LoVo (cell line): Measurements from ENCODE around the gene ACOT4.
"Not testable (repeated sequence)": the region's sequence is repeated elsewhere in the genome, so short reads cannot be mapped to it uniquely, and the experiment has no call there.

Experiments used
- DNase-seq: peaks from one replicate; pipeline ENCODE4 v3.0.0-alpha.2; 2016; ENCODE audit warnings: low spot score

Gene ACOT4, protein sequence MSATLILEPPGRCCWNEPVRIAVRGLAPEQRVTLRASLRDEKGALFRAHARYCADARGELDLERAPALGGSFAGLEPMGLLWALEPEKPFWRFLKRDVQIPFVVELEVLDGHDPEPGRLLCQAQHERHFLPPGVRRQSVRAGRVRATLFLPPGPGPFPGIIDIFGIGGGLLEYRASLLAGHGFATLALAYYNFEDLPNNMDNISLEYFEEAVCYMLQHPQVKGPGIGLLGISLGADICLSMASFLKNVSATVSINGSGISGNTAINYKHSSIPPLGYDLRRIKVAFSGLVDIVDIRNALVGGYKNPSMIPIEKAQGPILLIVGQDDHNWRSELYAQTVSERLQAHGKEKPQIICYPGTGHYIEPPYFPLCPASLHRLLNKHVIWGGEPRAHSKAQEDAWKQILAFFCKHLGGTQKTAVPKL

DNA sequence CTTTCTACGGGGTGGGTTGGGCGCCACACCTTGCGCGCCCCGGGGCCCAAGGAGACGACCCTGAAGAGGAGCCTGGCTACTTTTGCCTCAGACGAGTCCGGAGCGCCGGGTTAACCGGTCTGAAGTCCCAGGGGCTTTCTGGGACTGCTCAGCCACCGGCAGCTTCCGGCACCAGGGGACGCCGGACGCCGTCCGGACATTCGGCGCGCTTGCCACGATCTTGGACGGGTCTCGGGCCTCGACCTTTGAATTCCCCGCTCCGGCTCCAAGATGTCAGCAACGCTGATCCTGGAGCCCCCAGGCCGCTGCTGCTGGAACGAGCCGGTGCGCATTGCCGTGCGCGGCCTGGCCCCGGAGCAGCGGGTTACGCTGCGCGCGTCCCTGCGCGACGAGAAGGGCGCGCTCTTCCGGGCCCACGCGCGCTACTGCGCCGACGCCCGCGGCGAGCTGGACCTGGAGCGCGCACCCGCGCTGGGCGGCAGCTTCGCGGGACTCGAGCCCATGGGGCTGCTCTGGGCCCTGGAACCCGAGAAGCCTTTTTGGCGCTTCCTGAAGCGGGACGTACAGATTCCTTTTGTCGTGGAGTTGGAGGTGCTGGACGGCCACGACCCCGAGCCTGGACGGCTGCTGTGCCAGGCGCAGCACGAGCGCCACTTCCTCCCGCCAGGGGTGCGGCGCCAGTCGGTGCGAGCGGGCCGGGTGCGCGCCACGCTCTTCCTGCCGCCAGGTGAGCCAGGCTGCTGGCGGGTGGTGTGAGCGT is at the start of gene ACOT4:
Gene ACOT4 (plus strand): TSS at position 184 of the 760 bp plus-strand sequence. CDS start 87 bp downstream, at position 271.
- no peak for DNase-seq

GRCh38 chr14:73542961-73543360 is 48.7 kb upstream of the ACOT4 start:
- DNase-seq = not testable (repeated sequence)

GRCh38 chr14:73545353-73545752 is 46.3 kb upstream of the ACOT4 start:
- not testable (repeated sequence) for DNase-seq

DNA sequence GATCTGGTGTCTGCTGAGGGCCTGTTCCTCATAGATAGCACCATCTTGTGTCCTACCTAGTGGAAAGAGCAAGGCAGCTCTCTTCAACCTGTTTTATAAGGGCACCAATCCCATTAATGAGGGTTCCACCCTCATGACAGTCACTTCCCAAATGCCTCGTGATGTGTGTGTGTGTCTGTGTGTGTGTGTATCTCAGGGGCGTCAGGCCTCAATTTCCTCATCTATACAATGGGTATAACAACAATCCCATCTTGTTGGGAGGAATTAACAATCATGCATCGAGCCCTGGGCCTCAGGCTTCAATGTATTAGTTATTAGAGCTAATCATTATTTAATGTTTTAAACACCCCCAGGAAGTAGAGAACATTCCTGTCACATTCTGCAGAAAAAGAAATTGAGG is 42.6 kb upstream of the ACOT4 start:
- not testable (repeated sequence) for DNase-seq

DNA sequence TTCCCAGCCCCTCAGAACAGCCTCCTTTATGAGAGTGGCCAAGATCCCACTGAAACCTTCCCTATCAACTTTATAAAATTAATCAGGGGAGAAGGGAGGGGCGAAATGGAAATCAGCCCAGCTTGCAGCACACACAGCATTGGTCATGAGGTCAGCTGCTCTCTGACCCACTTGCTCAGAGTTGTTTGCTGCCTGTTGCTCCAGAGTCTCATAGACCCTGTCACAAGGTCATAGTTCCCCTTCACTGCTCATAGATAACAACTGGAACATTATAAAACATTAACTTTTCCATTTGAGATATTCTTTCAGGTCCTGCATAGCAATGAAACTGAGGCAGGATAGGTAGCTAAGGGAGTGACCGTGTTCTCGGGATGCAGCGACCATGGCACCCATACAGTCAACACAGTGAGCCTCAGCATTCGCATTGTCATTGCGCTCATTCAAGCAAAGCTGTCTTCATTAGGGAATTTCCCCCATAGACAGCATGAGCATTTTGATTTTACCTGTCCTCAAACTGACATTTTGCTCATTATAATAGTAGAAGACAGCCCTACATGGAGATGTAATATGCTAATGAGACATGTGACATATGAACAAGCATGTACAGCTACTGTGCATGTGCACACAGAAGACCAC is 41.7 kb upstream of the ACOT4 start:
- DNase-seq = not testable (repeated sequence)

DNA sequence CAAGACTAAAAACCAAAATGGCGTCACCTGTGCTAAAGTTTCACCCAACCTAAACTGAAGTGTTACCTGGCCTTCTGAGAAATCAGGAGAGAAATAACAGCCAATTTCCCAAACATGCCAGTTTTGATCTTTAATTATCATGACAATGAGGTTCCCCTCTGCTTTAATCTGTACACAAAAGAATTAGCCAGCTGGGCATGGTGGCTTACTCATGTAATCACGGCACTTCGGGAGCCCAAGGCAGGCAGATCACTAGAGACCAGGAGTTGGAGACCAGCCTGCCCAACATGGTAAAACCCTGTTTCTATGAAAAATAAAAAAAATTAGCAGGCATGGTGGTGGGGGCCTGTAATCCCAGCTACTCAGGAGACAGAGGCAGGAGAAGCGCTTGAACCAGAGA is 37.8 kb upstream of the ACOT4 start:
- no peak for DNase-seq

DNA sequence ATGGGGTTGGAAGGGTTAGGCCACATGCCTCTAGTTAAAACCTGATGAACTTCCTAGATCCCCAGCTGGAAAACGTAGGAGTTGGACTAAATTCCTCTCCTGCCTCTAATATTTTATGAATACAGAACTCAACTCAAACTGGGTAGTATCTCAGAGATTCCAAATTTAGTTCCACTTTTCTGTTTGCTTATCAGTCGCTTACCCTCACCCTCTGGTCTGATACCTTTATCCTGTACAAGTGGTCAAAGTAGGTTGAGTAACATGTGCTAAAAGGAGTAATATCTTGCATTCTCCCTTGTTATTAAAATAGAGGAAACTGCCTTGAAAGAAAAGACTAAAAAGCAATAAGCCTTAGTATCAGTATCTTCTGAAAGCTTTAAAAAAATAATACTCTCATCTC is 34.5 kb upstream of the ACOT4 start:
- DNase-seq = not testable (repeated sequence)

GRCh38 chr14:73558238-73558637 is 33.4 kb upstream of the ACOT4 start:
- DNase-seq = not testable (repeated sequence)

GRCh38 chr14:73562256-73562655 is 29.4 kb upstream of the ACOT4 start:
- not testable (repeated sequence) for DNase-seq

GRCh38 chr14:73562696-73563095 is 29.0 kb upstream of the ACOT4 start:
- not testable (repeated sequence) for DNase-seq

- not testable (repeated sequence) for DNase-seq
These were observed 25.2 kb upstream of the ACOT4 start for GRCh38 chr14:73566431-73566830.

DNA sequence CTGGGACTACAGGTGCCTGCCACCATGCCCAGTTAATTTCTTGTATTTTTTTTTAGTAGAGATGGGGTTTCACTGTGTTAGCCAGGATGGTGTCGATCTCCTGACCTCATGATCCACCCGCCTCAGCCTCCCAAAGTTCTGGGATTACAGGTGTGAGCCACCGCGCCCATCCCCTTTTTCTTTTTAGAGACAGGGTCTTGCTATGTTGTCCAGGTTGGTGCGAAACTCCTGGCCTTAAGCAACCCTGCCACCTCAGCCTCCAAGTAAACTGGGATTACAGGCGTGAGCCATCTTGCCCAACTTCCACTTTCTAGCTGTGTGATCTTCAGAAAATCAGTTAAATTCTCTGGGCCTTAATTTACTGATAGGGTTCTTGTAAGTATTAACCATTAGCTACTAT is 24.7 kb upstream of the ACOT4 start:
- DNase-seq = not testable (repeated sequence)

DNA sequence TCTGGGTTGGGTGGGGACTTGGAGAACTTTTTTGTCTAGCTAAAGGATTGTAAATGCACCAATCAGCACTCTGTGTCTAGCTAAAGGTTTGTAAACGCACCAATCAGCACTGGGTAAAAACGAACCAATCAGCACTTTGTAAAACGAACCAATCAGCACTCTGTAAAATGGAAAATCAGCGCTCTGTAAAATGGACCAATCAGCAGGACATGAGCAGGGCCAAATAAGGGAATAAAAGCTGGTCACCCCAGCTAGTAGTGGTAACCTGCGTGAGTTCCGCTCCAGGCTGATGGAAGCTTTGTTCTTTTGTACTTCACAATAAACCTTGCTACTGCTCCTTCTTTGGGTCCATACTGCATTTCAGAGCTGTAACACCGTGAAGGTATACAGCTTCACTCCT is 24.3 kb upstream of the ACOT4 start:
- DNase-seq = no peak

DNA sequence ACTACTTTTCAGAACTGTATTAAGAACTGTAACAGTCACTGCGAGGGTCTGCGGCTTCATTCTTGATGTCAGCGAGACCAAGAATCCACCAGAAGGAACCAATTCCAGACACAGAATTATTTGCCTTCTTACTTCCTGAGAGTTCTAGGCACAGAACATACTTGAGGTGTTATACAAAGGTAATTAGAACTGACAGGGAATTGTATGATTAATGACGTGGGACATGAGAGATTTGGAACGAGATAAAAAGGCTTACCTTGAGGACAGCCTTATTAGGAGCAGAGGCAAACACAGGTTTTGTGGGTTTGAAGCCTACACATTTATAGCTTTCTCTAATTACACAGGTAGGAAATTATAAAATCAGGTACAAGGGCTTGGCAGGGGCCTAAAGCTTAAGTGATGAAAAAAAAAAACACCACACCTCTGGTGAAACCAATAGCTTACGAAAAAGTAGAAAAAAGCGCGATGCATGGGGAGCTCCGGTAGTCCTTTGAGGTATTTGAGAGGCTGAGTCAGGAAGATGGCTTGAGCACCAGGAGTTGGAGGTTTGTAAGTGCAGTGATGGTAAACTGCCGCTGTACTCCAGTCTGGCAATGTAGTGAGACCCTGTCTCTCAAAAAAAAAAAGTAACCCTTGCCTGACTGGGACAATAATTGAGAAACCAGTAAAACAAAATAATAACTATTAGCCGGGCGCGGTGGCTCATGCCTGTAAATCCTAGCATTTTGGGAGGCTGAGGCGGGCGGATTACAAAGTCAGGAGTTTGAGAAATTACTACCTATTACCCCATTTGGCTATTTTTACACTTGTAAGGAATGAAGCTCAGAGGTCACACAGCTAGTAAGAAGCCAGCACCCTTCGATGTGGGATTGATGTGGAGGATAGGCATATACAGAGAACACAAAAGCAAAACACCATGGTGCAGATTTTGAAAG is 23.5 kb upstream of the ACOT4 start:
- no peak for DNase-seq

- DNase-seq = not testable (repeated sequence)
These were observed 22.8 kb upstream of the ACOT4 start for GRCh38 chr14:73568886-73569184.

DNA sequence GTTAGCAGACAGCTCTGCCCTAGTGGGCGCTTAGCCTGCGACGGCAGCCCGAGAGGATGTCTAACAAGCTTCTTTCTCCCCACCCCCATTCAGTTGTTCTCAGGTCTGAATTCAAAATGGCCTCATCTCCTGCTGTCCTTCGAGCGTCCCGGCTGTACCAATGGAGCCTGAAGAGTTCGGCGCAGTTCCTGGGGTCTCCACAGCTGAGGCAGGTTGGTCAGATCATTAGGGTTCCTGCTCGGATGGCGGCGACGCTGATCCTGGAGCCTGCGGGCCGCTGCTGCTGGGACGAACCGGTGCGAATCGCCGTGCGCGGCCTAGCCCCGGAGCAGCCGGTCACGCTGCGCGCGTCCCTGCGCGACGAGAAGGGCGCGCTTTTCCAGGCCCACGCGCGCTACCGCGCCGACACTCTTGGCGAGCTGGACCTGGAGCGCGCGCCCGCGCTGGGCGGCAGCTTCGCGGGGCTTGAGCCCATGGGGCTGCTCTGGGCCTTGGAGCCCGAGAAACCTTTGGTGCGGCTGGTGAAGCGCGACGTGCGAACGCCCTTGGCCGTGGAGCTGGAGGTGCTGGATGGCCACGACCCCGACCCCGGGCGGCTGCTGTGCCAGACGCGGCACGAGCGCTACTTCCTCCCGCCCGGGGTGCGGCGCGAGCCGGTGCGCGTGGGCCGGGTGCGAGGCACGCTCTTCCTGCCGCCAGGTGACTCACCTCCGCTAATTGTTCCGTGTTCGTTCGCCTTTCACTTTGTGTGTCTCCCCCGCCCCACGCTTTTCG is 22.3 kb upstream of the ACOT4 start, which contains the start of gene ACOT2:
Gene ACOT2 (plus strand): TSS at position 29 of the 774 bp plus-strand sequence. CDS start 28 bp downstream, at position 57.
- peak; percentile 78 for DNase-seq

GRCh38 chr14:73570913-73571312 is 20.8 kb upstream of the ACOT4 start:
- not testable (repeated sequence) for DNase-seq

GRCh38 chr14:73573034-73573433 is 18.6 kb upstream of the ACOT4 start:
- DNase-seq = not testable (repeated sequence)

DNA sequence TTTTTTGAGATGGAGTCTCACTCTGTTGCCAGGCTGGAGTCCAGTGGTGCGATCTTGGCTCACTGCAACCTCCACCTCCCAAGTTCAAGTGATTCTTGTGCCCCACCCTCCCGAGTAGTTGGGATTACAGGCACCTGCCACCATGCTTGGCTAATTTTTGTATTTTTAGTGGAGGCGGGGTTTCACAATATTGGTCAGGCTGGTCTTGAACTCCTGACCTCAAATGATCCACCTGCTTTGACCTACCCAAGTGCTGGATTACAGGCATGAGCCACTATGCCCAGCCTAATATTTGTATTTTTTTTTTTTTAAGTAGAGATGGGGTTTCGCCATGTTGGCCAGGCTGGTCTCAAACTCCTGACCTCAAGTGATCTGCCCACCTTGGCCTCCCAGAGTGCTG is 17.9 kb upstream of the ACOT4 start:
- DNase-seq = not testable (repeated sequence)

- not testable (repeated sequence) for DNase-seq
These were observed 17.4 kb upstream of the ACOT4 start for GRCh38 chr14:73574251-73574650.

DNA sequence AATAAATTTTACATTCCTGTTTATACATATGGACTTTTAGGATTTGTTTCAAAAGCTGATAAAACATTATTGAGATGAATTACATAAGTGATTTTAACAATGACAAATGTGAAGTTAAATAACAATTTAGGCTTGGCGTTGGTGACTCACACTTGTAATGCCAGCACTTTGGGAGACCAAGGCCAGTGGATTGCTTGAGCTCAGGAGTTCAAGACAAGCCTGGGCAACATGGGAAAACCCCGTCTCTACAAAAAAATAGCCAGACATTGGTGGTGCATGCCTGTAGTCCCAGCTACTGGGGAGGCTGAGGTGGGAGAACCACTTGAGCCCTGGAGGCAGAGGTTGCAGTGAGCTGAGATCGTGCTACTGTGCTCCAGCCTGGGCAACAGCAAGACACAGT is 15.3 kb upstream of the ACOT4 start:
- no peak for DNase-seq
